Loucy (cell line): ENCODE results near the gene NRG3.

ENCODE experiments used
- H2AFZ ChIP-seq: fragments of 200-600 bp; sonication (generic); 2 replicates; pipeline ENCODE4 v1.6.0; 2016; ENCODE audit warnings: antibody characterized with exemption, mild to moderate bottlenecking, low read length, moderate library complexity
- H3F3A ChIP-seq: fragments of 200-600 bp; 2 replicates; pipeline ENCODE4 v1.6.0; 2016; ENCODE audit warnings: antibody characterized with exemption, low read depth, mild to moderate bottlenecking
- H3K27me3 ChIP-seq: fragments of 200-600 bp; sonication (generic); 2 replicates; pipeline ENCODE4 v1.6.1; 2014; ENCODE audit warnings: low read length, mild to moderate bottlenecking; ENCODE audit not compliant: insufficient read depth, poor library complexity, severe bottlenecking
- H3K36me3 ChIP-seq: fragments of 200-600 bp; sonication (generic); 2 replicates; pipeline ENCODE4 v1.6.1; 2016; ENCODE audit warnings: low read length; ENCODE audit not compliant: insufficient read depth
- H3K4me1 ChIP-seq: fragments of 200-600 bp; sonication (generic); 2 replicates; pipeline ENCODE4 v1.5.1; 2014; ENCODE audit warnings: low read length, mild to moderate bottlenecking; ENCODE audit not compliant: insufficient read depth, poor library complexity, severe bottlenecking
- H3K4me2 ChIP-seq: fragments of 200-600 bp; sonication (generic); 2 replicates; pipeline ENCODE4 v1.6.0; 2014; ENCODE audit warnings: antibody characterized with exemption, low read length, low read depth, mild to moderate bottlenecking; ENCODE audit not compliant: poor library complexity, severe bottlenecking
- H3K4me3 ChIP-seq: fragments of 200-600 bp; sonication (generic); 2 replicates; pipeline ENCODE4 v1.5.1; 2014; ENCODE audit warnings: low read length, mild to moderate bottlenecking, mixed read lengths; ENCODE audit not compliant: poor library complexity, severe bottlenecking
- H3K79me2 ChIP-seq: fragments of 200-600 bp; sonication (generic); 2 replicates; pipeline ENCODE4 v1.6.1; 2014; ENCODE audit warnings: low read length; ENCODE audit not compliant: insufficient read depth
- H3K9ac ChIP-seq: fragments of 200-600 bp; sonication (generic); 2 replicates; pipeline ENCODE4 v1.6.0; 2014; ENCODE audit warnings: mild to moderate bottlenecking, low read depth, low read length, moderate library complexity; ENCODE audit not compliant: poor library complexity, severe bottlenecking
- H3K9me2 ChIP-seq: fragments of 200-600 bp; sonication (generic); replicated peaks from 2 replicates; pipeline ENCODE4 v1.6.1; 2016; ENCODE audit warnings: low read depth, low read length, mixed read lengths
- H3K9me3 ChIP-seq: fragments of 200-600 bp; sonication (generic); 2 replicates; pipeline ENCODE4 v1.6.1; 2014; ENCODE audit warnings: mild to moderate bottlenecking, antibody characterized with exemption, low read length, low read depth; ENCODE audit not compliant: insufficient read depth
- H4K20me1 ChIP-seq: fragments of 200-600 bp; sonication (generic); 2 replicates; pipeline ENCODE4 v1.6.0; 2014; ENCODE audit warnings: antibody characterized with exemption, low read length, mild to moderate bottlenecking; ENCODE audit not compliant: insufficient read depth, poor library complexity, severe bottlenecking
- CTCF ChIP-seq: fragments of 200-600 bp; sonication (generic); conservative IDR thresholded peaks from 2 replicates; pipeline ENCODE4 v1.5.1; 2014; ENCODE audit warnings: mild to moderate bottlenecking, antibody characterized with exemption, low read length
- EZH2phosphoT487 ChIP-seq: fragments of 200-600 bp; IDR thresholded peaks from 2 replicates; pipeline ENCODE4 v1.6.1; 2018; ENCODE audit warnings: antibody characterized with exemption, mild to moderate bottlenecking, moderate library complexity, borderline replicate concordance

The NRG3 gene

GRCh38 chr10:82277591-82277990 is 402.6 kb downstream of the NRG3 start:
- no peaks in the 10 kb centered on the region for H3K79me2 ChIP-seq
- no peaks in the 10 kb centered on the region for H3K27me3 ChIP-seq
- H3K9me3 ChIP-seq, result no peaks in the 10 kb centered on the region
- TF ChIP-seq EZH2phosphoT487, result no peak
- TF ChIP-seq CTCF, result no peak
- no peaks in the 10 kb centered on the region for H3K4me1 ChIP-seq
- no peak overlapping the region for H3K9ac ChIP-seq
- H3K36me3 ChIP-seq, result no peaks in the 10 kb centered on the region
- no peak overlapping the region for H3K4me3 ChIP-seq
- H3F3A ChIP-seq, result no peaks in the 10 kb centered on the region
- H3K4me2 ChIP-seq, result no peak overlapping the region
- H3K9me2 ChIP-seq, result no peaks in the 10 kb centered on the region
- no peak overlapping the region for H2AFZ ChIP-seq
- H4K20me1 ChIP-seq, result no peaks in the 10 kb centered on the region

- no peaks in the 10 kb centered on the region for H4K20me1 ChIP-seq
- no peaks in the 10 kb centered on the region for H3K9me3 ChIP-seq
- H3K9me2 ChIP-seq, result no peaks in the 10 kb centered on the region
- TF ChIP-seq EZH2phosphoT487 (no peak), CTCF (no peak)
- no peaks in the 10 kb centered on the region for H3K36me3 ChIP-seq
- no peak overlapping the region for H3K9ac ChIP-seq
- H3K4me1 ChIP-seq, result no peaks in the 10 kb centered on the region
- H3K4me3 ChIP-seq, result no peak overlapping the region
- no peaks in the 10 kb centered on the region for H3F3A ChIP-seq
- no peak overlapping the region for H2AFZ ChIP-seq
- H3K27me3 ChIP-seq, result no peaks in the 10 kb centered on the region
- H3K4me2 ChIP-seq, result no peak overlapping the region
- H3K79me2 ChIP-seq, result no peaks in the 10 kb centered on the region
These were observed 403.6 kb downstream of the NRG3 start for GRCh38 chr10:82278401-82279182.

- no peaks in the 10 kb centered on the region for H3F3A ChIP-seq
- no peaks in the 10 kb centered on the region for H3K9me2 ChIP-seq
- H2AFZ ChIP-seq, result no peak overlapping the region
- TF ChIP-seq CTCF (no peak), EZH2phosphoT487 (no peak)
- H3K9ac ChIP-seq, result no peak overlapping the region
- H3K36me3 ChIP-seq, result no peaks in the 10 kb centered on the region
- no peaks in the 10 kb centered on the region for H3K9me3 ChIP-seq
- no peak overlapping the region for H3K4me2 ChIP-seq
- no peaks in the 10 kb centered on the region for H3K27me3 ChIP-seq
- no peak overlapping the region for H3K4me3 ChIP-seq
- H4K20me1 ChIP-seq, result no peaks in the 10 kb centered on the region
- H3K4me1 ChIP-seq, result no peaks in the 10 kb centered on the region
- H3K79me2 ChIP-seq, result no peaks in the 10 kb centered on the region
These were observed 407.9 kb downstream of the NRG3 start for GRCh38 chr10:82282782-82283456.
